Heart right ventricle (tissue), 16 donors: Measurements from ENCODE around the gene RBP2. TPM values are rescaled to one million over a fixed set of nuclear protein-coding genes. Genes with fewer than 3 reads are reported as not detected.

Experiments
- ATAC-seq, 8 donors: fragments of 200-7000 bp; cut with Tn5 transposase; one replicate each; pipeline ENCODE4 v1.9.1; 2020; ENCODE audit warnings: mild to moderate bottlenecking in 8 of 8, moderate library complexity in 8 of 8, moderate number of reproducible peaks in 1 of 8
- DNase-seq, 2 donors: peaks; one replicate each; pipeline ENCODE4 v3.0.0-alpha.2; 2020
- H3K27ac ChIP-seq, 10 donors: fragments of 200-600 bp; sonication (generic) in 2 of 10; one replicate each; pipeline versions ENCODE4 v1.5.0 to v1.8.0; 2020 to 2022; ENCODE audit warnings: mild to moderate bottlenecking in 3 of 10
- H3K27me3 ChIP-seq, 7 donors: fragments of 200-600 bp; one replicate each; pipeline ENCODE4 v1.8.0; 2021 to 2022; ENCODE audit warnings: mild to moderate bottlenecking in 2 of 7
- H3K36me3 ChIP-seq, 9 donors: fragments of 200-600 bp; sonication (generic) in 1 of 9; one replicate each; pipeline versions ENCODE4 v1.5.0 to v1.8.0; 2020 to 2022; ENCODE audit warnings: mild to moderate bottlenecking in 2 of 9
- H3K4me1 ChIP-seq, 9 donors: fragments of 200-600 bp; sonication (generic) in 1 of 9; one replicate each; pipeline versions ENCODE4 v1.5.0 to v1.8.0; 2020 to 2022; ENCODE audit warnings: mild to moderate bottlenecking in 4 of 9
- H3K4me3 ChIP-seq, 10 donors: fragments of 200-600 bp; sonication (generic) in 2 of 10; one replicate each; pipeline versions ENCODE4 v1.5.0 to v1.8.0; 2020 to 2022; ENCODE audit warnings: mild to moderate bottlenecking in 7 of 10, moderate library complexity in 2 of 10
- H3K9me3 ChIP-seq, 11 donors: fragments of 200-600 bp in 10 of 11; sonication (generic) in 2 of 11; one replicate each; pipeline versions ENCODE4 v1.5.0 to v1.8.0; 2013 to 2022; ENCODE audit warnings: mild to moderate bottlenecking in 2 of 11, control low read depth in 1 of 11, moderate library complexity in 1 of 11
- CTCF ChIP-seq, 9 donors: fragments of 200-600 bp; sonication (generic) in 2 of 9; IDR thresholded peaks; one replicate each; pipeline versions ENCODE4 v1.5.0 to v1.8.0; 2021 to 2022; ENCODE audit warnings: antibody characterized with exemption in 9 of 9, mild to moderate bottlenecking in 5 of 9, moderate library complexity in 1 of 9
- WGBS, 2 donors: extraction: QIAGEN DNeasy Blood & Tissue Kit; methylation state at CpG; one replicate each; pipeline ENCODE4 v1.1.7; 2013; ENCODE audit warnings: inconsistent platforms in 1 of 2; 5-methylcytosine and 5-hydroxymethylcytosine counted together
- intact Hi-C, 10 donors: fragments of 100-400 bp; cut with DNase I; formaldehyde crosslinking; loops; one replicate each; pipeline versions ENCODE4 v1.11.1 to v1.14.2; 2022
- polyA plus RNA-seq, 2 donors: library from polyadenylated mRNA; stranded (reverse); fragments of 200-250 nt; gene quantifications; one replicate each; pipeline ENCODE4 v1.2.3, GENCODE V29; 2013
- total RNA-seq, 10 donors: library from RNA; stranded (reverse); fragmentation: NEBNext Ultra II Directional in 3 of 10; extraction: Animal tissue kit (Norgen Biotek cat#: 25700) in 3 of 10; gene quantifications; one replicate each; pipeline versions ENCODE4 v1.2.1 to v1.2.4, GENCODE V29; 2021 to 2023
- donor health status: Arrhythmogenic right ventricular cardiomyopathy.
- donor health status: ischemic (EF 13 %, LVEDD 7.1; RV severe dilation, severe dysfunction).
- donor health status: healthy with polysubstance abuse.
- donor health status: DM: no; HTN: yes; CAD: no.
- donor health status: DM: no; HTN: no; CAD: no.
- donor health status: ischemic (EF 25% LVEDD 6.9; RV normal size, moderate dysfunction).
- donor health status: ischemic (EF 25% LVEDD 5.7; RV mildly dilated, moderate dysfunction).
- donor health status: healthy.
- donor health status: DM: yes; HTN: yes; CAD: no.
- donor health status: Ischemic cardiomyopathy.
- donor health status: ischemic (EF 35%, LVEDD 5.7; RV mildly dilated, moderate dysfunction).
- donor health status: nonischemic (EF 11% LVEDD 7.7; RV severe dilation, severe dysfunction).
- donor health status: DM: yes; HTN: yes; CAD: no.
- donor health status: PGD.
- donor health status: ischemic (EF 29% LVEDD 5.4; RV normal size, mild dysfunction).
- donor health status: nonischemic (EF 23%, LVEDD 6.1; RV moderate dilation, normal function).

The RBP2 gene
- total and polyA plus RNA-seq, 12 donors, result not detected

GRCh38 chr3:139493826-139494385 lies 17.6 kb upstream of the RBP2 start:
- Histone ChIP-seq H3K9me3 (peaks cover 0 to 20% (median 0%) of the 10 kb centered on the region in 11 donors), H3K27me3 (no peaks in the 10 kb centered on the region), H3K4me3 (no peak overlapping the region), H3K27ac (no peak overlapping the region), H3K36me3 (no peaks in the 10 kb centered on the region), H3K4me1 (no peaks in the 10 kb centered on the region)
- WGBS, 2 donors, result 86 to 90% methylated on average over 6 of the region's 6 CpGs
- intact Hi-C loops, result no loop called here
- no peak for DNase-seq
- no peak for ATAC-seq
- TF ChIP-seq CTCF (IDR thresholded peaks at IDR 0.05), result no peak

- DNase-seq, result no peak
- Histone ChIP-seq H3K36me3 (no peaks in the 10 kb centered on the region), H3K9me3 (peaks cover 0 to 30% (median 0%) of the 10 kb centered on the region in 11 donors), H3K4me1 (no peaks in the 10 kb centered on the region), H3K27ac (no peak overlapping the region), H3K27me3 (no peaks in the 10 kb centered on the region), H3K4me3 (no peak overlapping the region)
- ATAC-seq, result peak in 1 of 8 donors; percentile 50
- intact Hi-C loops, result no loop called here
- no peak for TF ChIP-seq CTCF (IDR thresholded peaks at IDR 0.05)
- 66 to 73% methylated on average over 1 of the region's 1 CpG for WGBS, 2 donors
Measured at GRCh38 chr3:139491966-139492365, 15.7 kb upstream of the RBP2 start.

- peak in 4 of 8 donors; percentile 80 to 97 (median 88) for ATAC-seq
- 18 to 44% methylated on average over 1 of the region's 1 CpG for WGBS, 2 donors
- H3K4me3 ChIP-seq, result no peak overlapping the region
- no peaks in the 10 kb centered on the region for H3K4me1 ChIP-seq
- H3K27ac ChIP-seq, result no peak overlapping the region
- H3K36me3 ChIP-seq, result no peaks in the 10 kb centered on the region
- intact Hi-C loops, result no loop called here
- no peak for TF ChIP-seq CTCF (IDR thresholded peaks at IDR 0.05)
- H3K27me3 ChIP-seq, result no peaks in the 10 kb centered on the region
- peak in 1 of 2 donors; percentile 11 for DNase-seq
- H3K9me3 ChIP-seq, result peaks cover 0 to 27% (median 0%) of the 10 kb centered on the region in 11 donors
Measured at GRCh38 chr3:139491027-139491700, 14.8 kb upstream of the RBP2 start.

GRCh38 chr3:139482206-139482605 lies 5.9 kb upstream of the RBP2 start:
- Histone ChIP-seq H3K4me3 (no peak overlapping the region), H3K4me1 (no peaks in the 10 kb centered on the region), H3K9me3 (peaks cover 0 to 3% (median 0%) of the 10 kb centered on the region in 11 donors), H3K27ac (no peak overlapping the region), H3K27me3 (no peaks in the 10 kb centered on the region), H3K36me3 (no peaks in the 10 kb centered on the region)
- no peak for DNase-seq
- TF ChIP-seq CTCF (IDR thresholded peaks at IDR 0.05), result no peak
- 35 to 44% methylated on average over 1 of the region's 1 CpG for WGBS, 2 donors
- no peak for ATAC-seq
- intact Hi-C loops, result no loop called here
